Nephron (organoid): ENCODE results near the gene PCED1B.
A peak's percentile ranks its signal among the peaks of the same experiment; 100 is the strongest.

ENCODE experiments used
- H3K27ac Mint-ChIP-seq, 3 experiments: 2 replicates each; pipeline ENCODE4 v1.8.0; 2020; ENCODE audit warnings: mixed read lengths in 3 of 3, mild to moderate bottlenecking in 2 of 3, moderate library complexity in 1 of 3
- H3K27me3 Mint-ChIP-seq: 2 replicates; pipeline ENCODE4 v1.8.0; 2021; ENCODE audit warnings: low read depth, mild to moderate bottlenecking, moderate library complexity, mixed read lengths
- H3K36me3 Mint-ChIP-seq: 2 replicates; pipeline ENCODE4 v1.8.0; 2020; ENCODE audit warnings: low read depth, mixed read lengths
- H3K4me1 Mint-ChIP-seq: 2 replicates; pipeline ENCODE4 v1.8.0; 2020; ENCODE audit warnings: mixed read lengths
- H3K4me3 Mint-ChIP-seq, 3 experiments: 2 replicates each; pipeline ENCODE4 v1.8.0; 2020; ENCODE audit warnings: mild to moderate bottlenecking in 3 of 3, mixed read lengths in 3 of 3, moderate library complexity in 2 of 3
- H3K9me3 Mint-ChIP-seq: 2 replicates; pipeline ENCODE4 v1.8.0; 2020; ENCODE audit warnings: mixed read lengths
- TF ChIP-seq, protein P1 (sequence below), 3 experiments: fragments of 200-600 bp; sonication (generic); IDR thresholded peaks; one replicate each; pipeline ENCODE4 v1.5.0; 2021; ENCODE audit warnings: antibody characterized with exemption in 3 of 3; ENCODE audit not compliant: unreplicated experiment in 3 of 3

The PCED1B gene

DNA sequence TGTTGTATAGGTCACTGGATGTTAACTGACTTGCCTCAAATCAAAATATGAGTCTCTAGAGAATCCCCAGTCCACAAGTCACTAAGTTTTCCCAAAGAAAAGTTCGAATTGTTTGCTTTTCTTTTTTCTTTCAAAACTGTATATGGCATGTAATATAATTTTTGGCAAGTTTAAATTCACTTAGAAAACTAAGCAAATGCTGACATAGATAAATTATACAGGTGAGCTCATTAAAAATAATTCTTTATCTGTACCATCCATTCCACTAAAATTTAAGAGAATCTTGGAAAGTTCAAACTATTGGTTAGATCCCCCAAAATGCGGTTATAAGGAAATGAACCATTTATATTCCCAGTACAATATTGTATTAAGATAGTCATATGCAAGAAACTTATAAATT, 145.9 kb downstream of the PCED1B start:
- H3K4me3 Mint-ChIP-seq: no peak overlapping the region
- H3K4me1 Mint-ChIP-seq: peaks cover 26% of the 10 kb centered on the region
- no peaks in the 10 kb centered on the region for H3K36me3 Mint-ChIP-seq
- H3K27ac Mint-ChIP-seq: peak overlapping the region; percentile 40 to 98 (median 84)
- H3K27me3 Mint-ChIP-seq: no peaks in the 10 kb centered on the region
- H3K9me3 Mint-ChIP-seq: no peaks in the 10 kb centered on the region
- TF ChIP-seq, protein P1, sequence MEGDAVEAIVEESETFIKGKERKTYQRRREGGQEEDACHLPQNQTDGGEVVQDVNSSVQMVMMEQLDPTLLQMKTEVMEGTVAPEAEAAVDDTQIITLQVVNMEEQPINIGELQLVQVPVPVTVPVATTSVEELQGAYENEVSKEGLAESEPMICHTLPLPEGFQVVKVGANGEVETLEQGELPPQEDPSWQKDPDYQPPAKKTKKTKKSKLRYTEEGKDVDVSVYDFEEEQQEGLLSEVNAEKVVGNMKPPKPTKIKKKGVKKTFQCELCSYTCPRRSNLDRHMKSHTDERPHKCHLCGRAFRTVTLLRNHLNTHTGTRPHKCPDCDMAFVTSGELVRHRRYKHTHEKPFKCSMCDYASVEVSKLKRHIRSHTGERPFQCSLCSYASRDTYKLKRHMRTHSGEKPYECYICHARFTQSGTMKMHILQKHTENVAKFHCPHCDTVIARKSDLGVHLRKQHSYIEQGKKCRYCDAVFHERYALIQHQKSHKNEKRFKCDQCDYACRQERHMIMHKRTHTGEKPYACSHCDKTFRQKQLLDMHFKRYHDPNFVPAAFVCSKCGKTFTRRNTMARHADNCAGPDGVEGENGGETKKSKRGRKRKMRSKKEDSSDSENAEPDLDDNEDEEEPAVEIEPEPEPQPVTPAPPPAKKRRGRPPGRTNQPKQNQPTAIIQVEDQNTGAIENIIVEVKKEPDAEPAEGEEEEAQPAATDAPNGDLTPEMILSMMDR (IDR thresholded peaks at IDR 0.05; ENCODE audit: unreplicated experiment in 3 of 3): no peak

GRCh38 chr12:47226199-47226598, 146.8 kb downstream of the PCED1B start:
- peak overlapping the region in 1 of 3 experiments; percentile 98 for H3K27ac Mint-ChIP-seq
- H3K9me3 Mint-ChIP-seq: no peaks in the 10 kb centered on the region
- TF ChIP-seq, protein P1 (IDR thresholded peaks at IDR 0.05; ENCODE audit: unreplicated experiment in 3 of 3): no peak
- no peaks in the 10 kb centered on the region for H3K36me3 Mint-ChIP-seq
- H3K27me3 Mint-ChIP-seq: no peaks in the 10 kb centered on the region
- peaks cover 26% of the 10 kb centered on the region for H3K4me1 Mint-ChIP-seq
- no peak overlapping the region for H3K4me3 Mint-ChIP-seq

DNA sequence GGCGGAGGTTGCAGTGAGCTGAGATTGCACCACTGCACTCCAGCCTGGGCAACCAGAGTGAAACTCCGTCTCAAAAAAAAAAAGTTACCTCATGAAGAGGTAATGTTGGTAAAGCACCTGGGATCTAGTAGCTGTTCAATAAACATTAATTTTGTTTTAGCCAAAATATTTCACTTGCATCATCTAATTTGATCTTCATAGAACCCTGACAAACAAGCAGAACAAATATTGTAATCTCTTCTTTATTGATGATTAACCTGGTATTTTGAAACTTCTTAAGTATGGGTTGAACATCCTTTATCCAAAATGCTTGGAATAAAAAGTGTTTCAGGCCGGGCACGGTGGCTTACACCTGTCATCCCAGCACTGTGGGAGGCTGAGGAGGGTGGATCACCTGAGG, 149.4 kb downstream of the PCED1B start:
- H3K4me3 Mint-ChIP-seq: no peak overlapping the region
- H3K4me1 Mint-ChIP-seq: peaks cover 8% of the 10 kb centered on the region

DNA sequence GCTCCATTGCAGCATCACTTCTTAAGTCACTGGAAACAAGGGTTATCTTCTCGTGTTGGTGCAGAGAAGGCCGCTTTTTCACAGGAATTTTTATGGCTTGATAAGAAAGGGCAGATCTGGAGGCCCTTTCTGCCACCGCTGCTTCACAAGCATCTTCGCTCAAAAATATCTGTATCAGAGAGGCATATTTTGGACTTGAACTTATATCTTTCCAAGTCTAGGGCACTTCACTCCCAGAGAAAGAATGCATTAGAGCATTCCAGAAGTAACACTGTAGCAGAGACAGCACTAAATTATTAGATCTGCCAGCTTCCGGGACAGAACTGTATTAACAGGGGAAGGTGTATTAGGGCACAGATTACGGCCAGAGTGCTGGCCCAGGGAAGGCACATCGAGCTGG, 152.0 kb downstream of the PCED1B start:
- peaks cover 7% of the 10 kb centered on the region for H3K36me3 Mint-ChIP-seq
- H3K27me3 Mint-ChIP-seq: no peaks in the 10 kb centered on the region
- TF ChIP-seq, protein P1 (IDR thresholded peaks at IDR 0.05; ENCODE audit: unreplicated experiment in 3 of 3): no peak
- H3K9me3 Mint-ChIP-seq: peaks cover 7% of the 10 kb centered on the region
- no peak overlapping the region for H3K27ac Mint-ChIP-seq
- H3K4me1 Mint-ChIP-seq: no peaks in the 10 kb centered on the region
- H3K4me3 Mint-ChIP-seq: no peak overlapping the region

More for the DNA sequence above, 149.4 kb downstream of the PCED1B start:
- Mint-ChIP-seq H3K36me3 (no peaks in the 10 kb centered on the region), H3K27me3 (no peaks in the 10 kb centered on the region), H3K27ac (no peak overlapping the region), H3K9me3 (no peaks in the 10 kb centered on the region)
- TF ChIP-seq, protein P1 (IDR thresholded peaks at IDR 0.05; ENCODE audit: unreplicated experiment in 3 of 3): no peak

GRCh38 chr12:47234576-47235141, 155.2 kb downstream of the PCED1B start:
- H3K27me3 Mint-ChIP-seq: no peaks in the 10 kb centered on the region
- H3K27ac Mint-ChIP-seq: no peak overlapping the region
- no peaks in the 10 kb centered on the region for H3K4me1 Mint-ChIP-seq
- TF ChIP-seq, protein P1 (IDR thresholded peaks at IDR 0.05; ENCODE audit: unreplicated experiment in 3 of 3): no peak
- H3K4me3 Mint-ChIP-seq: no peak overlapping the region
- peaks cover 9% of the 10 kb centered on the region for H3K36me3 Mint-ChIP-seq
- peaks cover 7% of the 10 kb centered on the region for H3K9me3 Mint-ChIP-seq
